NT2/D1 (cell line): ENCODE results near the gene KREMEN1.

Source experiments
- DNase-seq: peaks from one replicate; pipeline ENCODE4 v3.0.0-alpha.2; 2011; ENCODE audit warnings: low read depth, low spot score
- H3K27me3 ChIP-seq: 2 replicates; pipeline ENCODE4 v1.6.0; 2011; ENCODE audit warnings: mild to moderate bottlenecking; ENCODE audit not compliant: insufficient read length, insufficient read depth
- H3K36me3 ChIP-seq: 2 replicates; pipeline ENCODE4 v1.6.1; 2011; ENCODE audit warnings: mild to moderate bottlenecking, low read length, mixed read lengths; ENCODE audit not compliant: insufficient read depth, insufficient read length
- H3K4me1 ChIP-seq: 2 replicates; pipeline ENCODE4 v1.5.1; 2011; ENCODE audit not compliant: insufficient read depth, insufficient read length
- H3K4me3 ChIP-seq: 2 replicates; pipeline ENCODE4 v1.5.1; 2011; ENCODE audit warnings: low read depth; ENCODE audit not compliant: insufficient read length
- H3K9ac ChIP-seq: 2 replicates; pipeline ENCODE4 v1.6.0; 2011; ENCODE audit warnings: low read depth; ENCODE audit not compliant: insufficient read length
- H3K9me3 ChIP-seq: 2 replicates; pipeline ENCODE4 v1.5.1; 2011; ENCODE audit warnings: mild to moderate bottlenecking, low read length; ENCODE audit not compliant: insufficient read depth
- SUZ12 ChIP-seq: IDR thresholded peaks from 2 replicates; pipeline ENCODE4 v1.6.1; 2011; ENCODE audit not compliant: insufficient read length, insufficient read depth; ENCODE audit errors: extremely low read depth
- YY1 ChIP-seq: IDR thresholded peaks from 2 replicates; pipeline ENCODE4 v1.6.1; 2011; ENCODE audit not compliant: insufficient read length, insufficient read depth
- ZNF274 ChIP-seq: IDR thresholded peaks from 2 replicates; pipeline ENCODE4 v1.6.1; 2011; ENCODE audit warnings: mild to moderate bottlenecking, low read depth, low read length

Gene KREMEN1

DNA sequence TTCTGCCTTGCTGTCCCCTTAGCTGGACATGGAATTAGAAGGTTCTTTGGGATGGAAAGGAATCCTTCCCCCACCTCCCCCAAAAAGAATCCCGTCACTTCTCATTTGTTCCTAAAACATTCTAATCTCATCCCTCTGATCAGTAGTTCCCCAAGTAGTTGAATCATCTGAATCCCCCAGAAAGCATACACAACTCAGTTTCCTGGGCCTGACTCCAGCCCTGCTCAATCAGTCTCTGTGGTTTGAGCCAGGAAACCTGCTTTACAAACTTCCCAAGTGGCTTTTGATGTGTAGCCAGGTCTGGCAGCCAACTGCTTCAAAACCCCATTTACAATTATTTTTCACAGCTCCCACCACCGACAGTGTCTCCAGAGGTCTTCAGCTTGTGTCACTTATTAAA lies 31.4 kb upstream of the KREMEN1 start:
- TF ChIP-seq YY1, result no peak
- TF ChIP-seq SUZ12, result no peak
- no peak overlapping the region for H3K4me3 ChIP-seq
- no peaks in the 10 kb centered on the region for H3K9me3 ChIP-seq
- H3K27me3 ChIP-seq, result no peaks in the 10 kb centered on the region
- peak overlapping the region; percentile 28 for H3K9ac ChIP-seq
- peaks cover 26% of the 10 kb centered on the region for H3K36me3 ChIP-seq
- no peak for DNase-seq
- H3K4me1 ChIP-seq, result no peaks in the 10 kb centered on the region

GRCh38 chr22:29043906-29044575 lies 28.8 kb upstream of the KREMEN1 start:
- H3K27me3 ChIP-seq, result no peaks in the 10 kb centered on the region
- TF ChIP-seq YY1 (no peak), ZNF274 (no peak), SUZ12 (no peak)
- H3K9ac ChIP-seq, result no peak overlapping the region
- DNase-seq, result no peak
- peaks cover 52% of the 10 kb centered on the region for H3K36me3 ChIP-seq
- H3K9me3 ChIP-seq, result no peaks in the 10 kb centered on the region
- H3K4me3 ChIP-seq, result no peak overlapping the region
- no peaks in the 10 kb centered on the region for H3K4me1 ChIP-seq

- Histone ChIP-seq H3K9ac (no peak overlapping the region), H3K9me3 (no peaks in the 10 kb centered on the region), H3K36me3 (peaks cover 58% of the 10 kb centered on the region), H3K27me3 (no peaks in the 10 kb centered on the region), H3K4me1 (no peaks in the 10 kb centered on the region), H3K4me3 (no peak overlapping the region)
- DNase-seq, result no peak
- TF ChIP-seq ZNF274 (no peak), SUZ12 (no peak), YY1 (no peak)
Measured at GRCh38 chr22:29044657-29045176, 28.1 kb upstream of the KREMEN1 start.

DNA sequence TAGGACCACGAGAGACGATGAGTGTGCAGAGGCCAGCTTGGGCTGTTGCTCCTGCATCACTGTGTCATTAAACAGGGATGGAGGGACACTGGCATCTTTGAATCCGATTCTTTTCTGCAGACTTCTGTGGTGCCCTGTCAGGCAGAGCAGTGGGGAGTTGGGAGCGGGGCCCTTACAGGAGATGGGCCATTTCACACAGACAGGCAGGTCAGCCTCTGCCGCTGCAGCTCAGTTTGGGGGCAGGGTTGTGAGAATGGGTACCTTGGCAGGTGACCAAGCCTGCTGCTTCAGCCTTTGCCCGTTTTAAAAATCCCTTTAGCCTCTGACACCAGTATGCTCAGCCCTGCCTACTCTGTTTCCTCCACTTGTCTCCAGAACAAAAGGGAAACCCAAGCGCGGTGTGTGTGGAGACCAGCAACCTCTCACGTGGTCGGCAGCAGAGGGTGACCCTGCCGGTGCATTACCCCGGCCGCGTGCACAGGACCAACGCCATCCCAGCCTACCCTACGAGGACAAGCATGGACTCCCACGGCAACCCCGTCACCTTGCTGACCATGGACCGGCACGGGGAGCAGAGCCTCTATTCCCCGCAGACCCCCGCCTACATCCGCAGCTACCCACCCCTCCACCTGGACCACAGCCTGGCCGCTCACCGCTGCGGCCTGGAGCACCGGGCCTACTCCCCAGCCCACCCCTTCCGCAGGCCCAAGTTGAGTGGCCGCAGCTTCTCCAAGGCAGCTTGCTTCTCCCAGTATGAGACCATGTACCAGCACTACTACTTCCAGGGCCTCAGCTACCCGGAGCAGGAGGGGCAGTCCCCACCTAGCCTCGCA lies 23.8 kb upstream of the KREMEN1 start:
- peaks cover 2% of the 10 kb centered on the region for H3K4me1 ChIP-seq
- no peak for TF ChIP-seq ZNF274
- no peak for TF ChIP-seq SUZ12
- TF ChIP-seq YY1, result no peak
- H3K9ac ChIP-seq, result no peak overlapping the region
- H3K9me3 ChIP-seq, result no peaks in the 10 kb centered on the region
- H3K36me3 ChIP-seq, result peaks cover 64% of the 10 kb centered on the region
- no peaks in the 10 kb centered on the region for H3K27me3 ChIP-seq
- DNase-seq, result no peak
- no peak overlapping the region for H3K4me3 ChIP-seq

DNA sequence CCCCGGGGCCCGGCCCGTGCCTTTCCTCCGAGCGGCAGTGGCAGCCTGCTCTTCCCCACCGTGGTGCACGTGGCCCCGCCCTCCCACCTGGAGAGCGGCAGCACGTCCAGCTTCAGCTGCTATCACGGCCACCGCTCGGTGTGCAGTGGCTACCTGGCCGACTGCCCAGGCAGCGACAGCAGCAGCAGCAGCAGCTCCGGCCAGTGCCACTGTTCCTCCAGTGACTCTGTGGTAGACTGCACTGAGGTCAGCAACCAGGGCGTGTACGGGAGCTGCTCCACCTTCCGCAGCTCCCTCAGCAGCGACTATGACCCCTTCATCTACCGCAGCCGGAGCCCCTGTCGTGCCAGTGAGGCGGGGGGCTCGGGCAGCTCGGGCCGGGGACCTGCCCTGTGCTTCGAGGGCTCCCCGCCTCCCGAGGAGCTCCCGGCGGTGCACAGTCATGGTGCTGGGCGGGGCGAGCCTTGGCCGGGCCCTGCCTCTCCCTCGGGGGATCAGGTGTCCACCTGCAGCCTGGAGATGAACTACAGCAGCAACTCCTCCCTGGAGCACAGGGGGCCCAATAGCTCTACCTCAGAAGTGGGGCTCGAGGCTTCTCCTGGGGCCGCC lies 23.1 kb upstream of the KREMEN1 start:
- H3K36me3 ChIP-seq, result peaks cover 56% of the 10 kb centered on the region
- DNase-seq, result no peak
- H3K4me3 ChIP-seq, result no peak overlapping the region
- no peaks in the 10 kb centered on the region for H3K27me3 ChIP-seq
- H3K4me1 ChIP-seq, result peaks cover 5% of the 10 kb centered on the region
- H3K9me3 ChIP-seq, result no peaks in the 10 kb centered on the region
- TF ChIP-seq ZNF274, result no peak
- no peak overlapping the region for H3K9ac ChIP-seq

DNA sequence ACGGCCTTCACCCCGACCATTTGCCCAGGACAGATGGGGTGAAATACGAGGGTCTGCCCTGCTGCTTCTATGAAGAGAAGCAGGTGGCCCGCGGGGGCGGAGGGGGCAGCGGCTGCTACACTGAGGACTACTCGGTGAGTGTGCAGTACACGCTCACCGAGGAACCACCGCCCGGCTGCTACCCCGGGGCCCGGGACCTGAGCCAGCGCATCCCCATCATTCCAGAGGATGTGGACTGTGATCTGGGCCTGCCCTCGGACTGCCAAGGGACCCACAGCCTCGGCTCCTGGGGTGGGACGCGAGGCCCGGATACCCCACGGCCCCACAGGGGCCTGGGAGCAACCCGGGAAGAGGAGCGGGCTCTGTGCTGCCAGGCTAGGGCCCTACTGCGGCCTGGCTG lies 22.4 kb upstream of the KREMEN1 start:
- no peaks in the 10 kb centered on the region for H3K9me3 ChIP-seq
- TF ChIP-seq SUZ12, result no peak
- TF ChIP-seq YY1, result no peak
- no peak for TF ChIP-seq ZNF274
- peaks cover 56% of the 10 kb centered on the region for H3K36me3 ChIP-seq
- peaks cover 7% of the 10 kb centered on the region for H3K4me1 ChIP-seq
- no peaks in the 10 kb centered on the region for H3K27me3 ChIP-seq
- H3K4me3 ChIP-seq, result no peak overlapping the region
- DNase-seq, result no peak
- no peak overlapping the region for H3K9ac ChIP-seq
